Suppressor macrophage treated with lipopolysaccharide for 4 hours (primary cell): ENCODE data around the gene MPHOSPH8.
A peak's percentile ranks its signal among the peaks of the same experiment; 100 is the strongest.

Source experiments
- DNase-seq: peaks from one replicate; pipeline ENCODE4 v3.0.0-alpha.2; 2020

MPHOSPH8 gene

GRCh38 chr13:19633479-19634255 is at the start of gene MPHOSPH8:
TSS of gene MPHOSPH8 (plus strand) at chr13:19633659. CDS start at chr13:19633749, 90 bp downstream.
- peak; percentile 98 for DNase-seq

DNA sequence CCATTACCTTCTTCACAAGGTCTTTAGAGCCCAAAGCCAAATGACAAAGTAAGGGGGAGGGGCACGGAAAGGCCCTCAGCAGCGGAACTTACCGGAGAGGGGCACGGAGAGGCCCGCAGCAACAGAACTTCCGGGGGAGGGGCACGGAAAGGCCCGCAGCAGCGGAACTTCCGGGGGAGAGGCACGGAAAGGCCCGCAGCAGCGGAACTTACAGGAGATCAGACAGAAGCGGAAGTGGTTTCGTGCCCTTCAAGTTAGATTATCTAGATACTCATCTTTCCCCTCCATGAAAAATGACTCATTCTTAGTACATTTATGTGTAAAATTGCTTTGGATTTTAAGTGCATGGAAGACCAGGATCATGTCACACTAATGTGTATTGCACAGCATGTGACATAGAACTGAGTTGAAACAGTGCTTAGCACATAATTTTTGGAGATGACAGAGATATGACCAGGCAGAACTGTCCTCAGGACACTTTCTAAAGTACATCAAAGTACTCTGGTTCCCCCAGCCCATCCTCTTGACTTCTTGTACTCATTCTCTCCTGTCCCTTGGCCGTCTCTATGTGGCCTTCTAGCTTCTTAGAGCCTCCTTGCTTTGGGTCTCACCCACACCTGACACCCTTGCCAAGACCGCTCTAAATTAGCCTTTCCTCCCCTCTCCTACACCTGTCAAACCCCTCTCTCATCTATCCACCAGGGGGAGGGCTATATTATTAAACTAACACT is 46.4 kb upstream of the MPHOSPH8 start:
- DNase-seq = peak; percentile 68

GRCh38 chr13:19587635-19588300 is 45.7 kb upstream of the MPHOSPH8 start:
- DNase-seq = peak; percentile 4

DNA sequence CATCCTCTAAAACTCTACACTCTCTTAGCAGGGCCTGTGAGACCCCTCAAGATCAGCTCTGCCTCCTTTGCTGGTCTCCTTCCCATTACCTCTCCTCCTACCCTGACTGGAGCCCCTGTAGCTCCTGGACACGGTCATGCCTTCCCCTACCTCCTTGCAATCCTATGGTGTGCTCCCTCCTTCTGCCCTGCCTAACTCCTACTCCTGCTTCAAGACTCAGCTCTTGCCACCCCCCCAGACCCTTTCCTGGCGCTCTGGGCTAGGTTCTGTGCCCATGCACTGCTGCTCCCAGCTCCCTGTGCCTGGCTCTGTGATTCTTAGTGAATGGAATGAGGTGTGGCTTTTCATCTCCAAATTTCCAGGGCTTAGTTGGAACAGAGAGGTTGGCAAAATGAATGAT is 44.1 kb upstream of the MPHOSPH8 start:
- DNase-seq = no peak

DNA sequence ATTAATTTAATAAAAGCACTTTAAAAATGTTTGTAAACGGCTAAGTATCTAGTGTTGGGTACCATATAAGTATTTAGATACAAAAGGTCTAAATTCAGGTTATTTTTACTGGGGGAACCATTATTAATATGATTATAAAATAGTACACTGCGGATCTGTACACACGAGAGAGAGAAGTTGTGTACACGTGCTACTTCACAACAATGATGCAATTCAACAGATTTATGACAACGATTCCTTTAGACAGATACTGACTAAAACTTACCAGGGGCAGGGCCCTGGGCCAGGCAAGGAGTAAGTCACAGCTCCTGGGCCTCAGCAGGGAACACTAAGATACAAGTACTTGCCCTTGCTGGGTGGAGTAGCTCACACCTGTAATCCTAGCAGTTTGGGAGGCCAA is 43.0 kb upstream of the MPHOSPH8 start:
- DNase-seq = no peak

GRCh38 chr13:19591864-19592263 is 41.6 kb upstream of the MPHOSPH8 start:
- peak; percentile 20 for DNase-seq

- DNase-seq = no peak
Measured at GRCh38 chr13:19592657-19593180, 40.7 kb upstream of the MPHOSPH8 start.

DNA sequence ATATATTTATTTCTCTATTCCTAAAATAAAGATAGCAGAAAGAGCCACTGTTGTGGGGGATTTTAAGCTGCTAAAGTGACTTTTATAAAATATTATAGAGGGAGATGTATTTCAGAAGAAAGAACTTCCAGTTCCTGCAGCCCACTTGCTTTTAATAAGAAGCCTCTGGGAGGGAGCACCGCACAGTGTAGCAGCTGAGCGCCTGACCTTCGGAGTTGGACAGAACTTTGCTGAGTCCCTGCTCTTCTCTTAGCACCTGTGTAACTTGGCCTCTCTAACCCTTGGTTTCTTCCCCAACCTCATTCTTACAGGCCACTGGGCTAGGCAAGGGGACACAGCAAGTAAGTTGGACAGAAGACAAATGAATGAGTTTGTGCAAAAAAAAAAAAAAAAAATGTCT is 37.4 kb upstream of the MPHOSPH8 start:
- no peak for DNase-seq

- DNase-seq = peak; percentile 40
Measured at GRCh38 chr13:19596960-19597361, 36.5 kb upstream of the MPHOSPH8 start.

- peak; percentile 46 for DNase-seq
Measured at GRCh38 chr13:19597523-19597922, 35.9 kb upstream of the MPHOSPH8 start.

DNA sequence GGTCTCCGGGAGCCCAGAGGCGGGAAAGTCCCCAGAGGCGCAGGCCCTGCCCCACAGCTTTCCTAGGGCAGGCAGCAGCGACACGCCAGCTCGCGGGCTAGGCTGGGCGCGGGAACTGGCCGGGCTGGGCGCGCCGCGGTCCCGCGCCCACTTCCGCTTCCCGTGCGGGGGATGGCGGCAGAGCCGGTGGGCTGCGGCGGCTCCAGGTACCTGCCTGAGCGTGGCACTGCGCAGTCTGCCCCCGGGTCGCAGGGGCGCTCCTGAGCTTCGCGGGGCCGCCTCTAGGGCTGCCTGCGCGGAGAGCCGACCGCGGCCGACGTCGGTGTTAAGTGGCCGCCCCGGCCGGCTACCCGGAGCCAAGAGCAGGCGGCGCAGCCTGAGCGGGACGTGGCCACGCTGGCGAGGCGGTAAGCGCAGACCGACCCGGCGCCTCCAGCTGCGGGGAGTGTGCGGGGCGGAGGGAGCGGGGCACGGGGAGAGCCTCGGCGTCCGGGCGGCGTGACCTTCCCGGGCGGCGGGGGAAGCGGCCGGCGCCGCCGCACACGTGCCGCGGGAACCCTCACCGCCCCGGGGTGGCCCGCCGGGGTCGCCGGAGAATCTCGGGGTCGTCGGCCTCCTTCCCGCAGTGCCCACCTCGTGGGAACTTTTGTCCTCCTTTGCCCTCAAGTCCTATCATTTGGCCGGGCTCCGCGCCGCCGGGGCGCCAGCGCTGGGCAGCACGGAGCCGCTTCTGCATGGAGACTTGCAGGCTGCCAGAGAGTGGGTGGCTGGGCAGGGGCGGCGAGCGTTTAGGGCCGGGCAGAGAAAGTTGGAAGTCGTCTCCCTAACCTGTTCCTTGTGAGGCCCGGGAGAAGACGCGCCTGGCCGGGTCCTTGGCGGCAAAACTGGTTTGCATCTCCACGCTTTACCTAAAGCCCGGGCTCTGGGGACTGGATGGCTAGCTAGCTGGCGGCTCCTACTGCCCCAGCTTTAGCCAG is 31.4 kb upstream of the MPHOSPH8 start:
- DNase-seq = peak; percentile 22

DNA sequence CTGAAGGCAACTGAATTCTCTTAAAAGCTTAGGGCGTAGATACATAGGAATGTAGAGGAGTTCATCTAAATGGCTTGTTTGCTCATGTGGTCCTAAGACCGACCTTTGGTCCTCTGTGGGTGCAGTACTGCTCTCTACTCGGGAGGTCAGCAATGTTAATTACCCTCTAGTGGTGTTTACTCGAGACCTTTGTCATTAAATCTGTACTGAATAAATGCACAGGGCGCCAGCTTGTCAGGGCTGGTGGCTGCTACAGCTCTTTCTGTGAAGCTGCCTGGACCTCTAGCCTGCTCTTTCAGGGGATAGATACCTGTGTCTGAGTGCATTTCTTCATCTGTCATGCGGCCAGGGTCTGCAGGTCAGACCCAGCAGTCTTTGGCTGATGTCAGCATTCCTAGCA is 29.2 kb upstream of the MPHOSPH8 start:
- no peak for DNase-seq

DNA sequence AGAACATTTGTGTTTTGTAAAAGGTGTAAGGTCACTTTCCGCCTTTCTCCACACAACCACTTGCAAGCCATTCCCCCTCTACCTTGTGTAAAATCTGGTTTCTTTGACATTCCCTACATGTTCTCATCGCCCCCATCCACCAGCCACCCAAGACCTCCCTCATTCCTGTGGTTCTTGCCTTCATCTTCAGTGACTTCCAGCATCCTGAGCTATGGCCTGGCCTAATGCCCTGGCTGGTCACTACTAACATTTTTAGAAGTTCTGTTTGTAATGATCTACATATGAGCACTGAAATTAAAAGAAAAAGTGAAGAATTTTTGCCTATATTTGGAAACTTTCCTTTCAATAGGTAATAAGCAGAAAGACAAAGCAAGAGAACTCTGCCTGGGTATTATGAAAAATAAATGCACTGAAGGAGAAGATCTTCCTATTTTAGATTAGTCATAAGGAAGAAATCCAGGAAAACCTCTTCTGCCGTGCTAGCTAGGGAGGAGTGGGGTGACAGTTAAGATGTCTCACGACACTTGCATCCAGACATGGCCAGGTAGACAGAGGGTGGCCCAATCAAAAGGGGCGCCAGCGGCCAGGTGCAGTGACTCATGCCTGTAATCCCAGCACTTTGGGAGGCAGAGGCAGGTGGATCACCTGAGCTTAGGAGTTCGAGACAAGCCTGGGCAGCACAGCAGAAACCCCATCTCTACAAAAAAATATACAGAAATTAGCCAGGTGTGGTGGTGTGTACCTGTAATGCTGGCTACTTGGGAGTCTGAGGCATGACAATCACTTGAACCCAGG is 28.1 kb upstream of the MPHOSPH8 start:
- no peak for DNase-seq

GRCh38 chr13:19606152-19606551 is 27.3 kb upstream of the MPHOSPH8 start:
- DNase-seq = no peak

DNA sequence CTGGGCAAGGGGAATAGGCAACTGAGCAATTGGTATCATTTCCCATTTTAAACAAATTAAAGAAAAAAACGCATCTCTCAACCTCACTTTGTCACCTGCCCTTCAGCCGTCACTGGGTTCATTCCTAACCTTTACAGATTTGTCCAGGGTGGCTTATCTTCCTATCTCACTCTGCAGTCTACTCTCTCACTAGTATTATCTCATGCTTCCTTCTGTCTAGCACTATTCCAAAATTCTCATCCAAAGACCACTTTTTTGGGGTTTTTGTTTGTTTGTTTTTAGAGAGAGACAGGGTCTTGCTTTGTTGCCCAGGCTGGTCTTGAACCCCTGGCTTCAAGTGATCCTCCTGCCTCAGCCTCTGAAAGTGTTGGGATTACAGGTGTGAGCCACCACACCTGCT is 26.7 kb upstream of the MPHOSPH8 start:
- DNase-seq = no peak

DNA sequence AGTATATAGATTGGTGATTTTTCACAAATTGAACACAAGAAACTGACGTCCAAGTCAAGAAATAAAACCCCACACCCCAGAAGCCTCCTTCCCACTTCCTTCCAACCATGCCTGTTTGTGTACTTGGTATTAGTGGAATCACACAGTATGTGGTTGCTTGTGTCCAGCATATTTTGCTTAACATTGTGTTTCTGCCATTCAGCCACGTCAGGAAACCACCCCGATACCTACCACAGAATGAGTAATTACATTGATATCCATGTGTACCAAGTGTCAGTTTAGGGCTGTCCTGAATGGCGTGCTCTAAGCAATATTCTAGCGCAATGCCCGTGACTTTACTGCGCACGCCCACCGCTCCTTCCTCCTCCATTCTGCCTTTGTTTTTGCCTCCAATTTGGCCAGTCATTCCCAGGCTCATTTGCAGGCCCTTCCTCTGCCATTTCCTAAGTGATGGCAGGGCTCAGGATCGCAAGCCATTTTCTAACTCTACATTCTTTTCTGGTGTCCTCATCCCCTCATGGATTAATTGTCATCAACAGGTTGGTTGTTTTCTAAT is 25.9 kb upstream of the MPHOSPH8 start:
- no peak for DNase-seq

- DNase-seq = peak; percentile 39
Measured at GRCh38 chr13:19618977-19619376, 14.5 kb upstream of the MPHOSPH8 start.

- no peak for DNase-seq
Measured at GRCh38 chr13:19622193-19622592, 11.3 kb upstream of the MPHOSPH8 start.

DNA sequence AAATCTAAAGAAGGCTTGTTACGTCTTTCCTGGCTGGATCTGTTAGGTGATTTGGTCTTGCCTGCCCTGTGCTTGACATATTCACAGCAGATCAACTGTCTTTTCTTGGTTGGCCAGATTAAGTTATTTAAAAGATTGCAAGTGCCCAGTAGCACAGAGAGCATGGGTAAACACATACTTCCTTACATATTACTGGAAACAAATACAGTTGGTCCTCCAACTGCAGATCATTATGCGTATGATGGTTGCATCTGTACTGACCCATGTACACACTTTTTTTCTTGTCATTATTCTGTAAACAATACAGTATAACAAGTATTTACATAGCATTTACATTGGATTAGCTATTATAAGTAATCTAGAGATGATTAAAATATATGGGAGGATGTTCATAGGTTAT is 9.2 kb upstream of the MPHOSPH8 start:
- no peak for DNase-seq

GRCh38 chr13:19632915-19633478 is 462 bp upstream of the MPHOSPH8 start:
- DNase-seq = no peak

DNA sequence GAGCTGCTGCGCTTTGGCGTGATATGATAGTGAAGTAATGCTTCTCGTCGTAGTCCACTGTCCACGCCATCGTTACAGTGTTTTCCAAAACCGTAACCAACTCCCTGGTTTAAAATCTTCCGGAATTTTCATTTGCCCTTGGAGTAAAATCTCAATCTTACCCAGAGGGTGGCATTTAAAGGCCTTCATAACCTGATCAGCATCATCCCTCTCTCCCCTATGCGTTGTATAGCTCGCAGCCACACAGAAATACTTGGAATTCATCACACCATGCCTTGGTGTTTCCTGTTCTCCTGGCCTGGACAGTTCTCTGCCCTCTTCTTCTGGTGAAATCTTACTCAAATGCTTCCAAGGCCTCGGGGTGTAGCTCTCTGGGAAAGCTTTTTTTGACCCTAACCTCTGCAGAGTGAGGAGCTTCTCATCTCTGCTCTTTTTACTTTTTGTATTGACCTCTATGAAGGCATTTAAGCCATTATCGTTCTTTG is 839 bp downstream of the MPHOSPH8 start:
- no peak for DNase-seq
